HepG2 (cell line): ENCODE measurements around the gene ABCC1. TPM values are rescaled to one million over a fixed set of nuclear protein-coding genes. Genes with fewer than 3 reads are reported as not detected.

Experiments
- CREB1 ChIP-seq, 2 experiments: fragments of 450-650 bp in 1 of 2; IDR thresholded peaks; 2 replicates each; pipeline ENCODE4 v1.6.1; 2016 to 2017; ENCODE audit warnings: control low read depth in 1 of 2, mild to moderate bottlenecking in 1 of 2, missing compliant biosample characterization in 1 of 2, missing genetic modification characterization in 1 of 2
- ERF ChIP-seq: IDR thresholded peaks from 2 replicates; pipeline ENCODE4 v1.6.1; 2018; ENCODE audit warnings: missing biosample characterization, missing genetic modification reagents
- FOSL2 ChIP-seq: sonication (generic); formaldehyde crosslinking; IDR thresholded peaks from 2 replicates; pipeline ENCODE4 v1.4.0; 2020; ENCODE audit warnings: missing genetic modification reagents
- GTF3A ChIP-seq: sonication (generic); formaldehyde crosslinking; conservative IDR thresholded peaks from 2 replicates; pipeline ENCODE4 v1.4.0; 2020; ENCODE audit warnings: mild to moderate bottlenecking, missing genetic modification reagents
- HOXD1 ChIP-seq: sonication (generic); formaldehyde crosslinking; IDR thresholded peaks from 2 replicates; pipeline ENCODE4 v1.5.0; 2020; ENCODE audit warnings: missing genetic modification reagents
- IRX3 ChIP-seq: sonication (generic); formaldehyde crosslinking; IDR thresholded peaks from 2 replicates; pipeline ENCODE4 v1.8.1; 2023; ENCODE audit warnings: mild to moderate bottlenecking, low read depth, missing genetic modification reagents, borderline replicate concordance
- JDP2 ChIP-seq: sonication (generic); formaldehyde crosslinking; IDR thresholded peaks from 2 replicates; pipeline ENCODE4 v1.8.1; 2022; ENCODE audit warnings: missing genetic modification reagents, borderline replicate concordance
- KDM5B ChIP-seq: sonication (generic); formaldehyde crosslinking; IDR thresholded peaks from 2 replicates; pipeline ENCODE4 v1.4.0; 2020; ENCODE audit warnings: missing genetic modification reagents, mild to moderate bottlenecking, borderline replicate concordance
- MZF1 ChIP-seq: sonication (generic); formaldehyde crosslinking; IDR thresholded peaks from 2 replicates; pipeline ENCODE4 v1.8.1; 2023; ENCODE audit warnings: mild to moderate bottlenecking, missing genetic modification reagents, borderline replicate concordance
- RXRB ChIP-seq: IDR thresholded peaks from 2 replicates; pipeline ENCODE4 v1.6.1; 2016; ENCODE audit warnings: borderline replicate concordance, missing genetic modification reagents, missing compliant biosample characterization
- ZFP1 ChIP-seq: IDR thresholded peaks from 2 replicates; pipeline ENCODE4 v1.6.1; 2016
- ZFP36 ChIP-seq: fragments of 150-350 bp; IDR thresholded peaks from 2 replicates; pipeline ENCODE4 v1.6.1; 2018; ENCODE audit warnings: borderline replicate concordance, low read length, low read depth; ENCODE audit not compliant: partially characterized antibody
- ZNF329 ChIP-seq: sonication (generic); formaldehyde crosslinking; IDR thresholded peaks from 2 replicates; pipeline ENCODE4 v1.9.0; 2021; ENCODE audit warnings: low read depth, mild to moderate bottlenecking, missing genetic modification reagents
- ZNF333 ChIP-seq: sonication (generic); formaldehyde crosslinking; IDR thresholded peaks from 2 replicates; pipeline ENCODE4 v1.4.0; 2020; ENCODE audit warnings: mild to moderate bottlenecking, missing genetic modification reagents, borderline replicate concordance
- ZSCAN29 ChIP-seq: sonication (generic); formaldehyde crosslinking; conservative IDR thresholded peaks from 2 replicates; pipeline ENCODE4 v1.4.0; 2020; ENCODE audit warnings: mild to moderate bottlenecking, missing genetic modification reagents
- polyA plus RNA-seq, 8 experiments: library from polyadenylated mRNA; depleted of rRNA in 3 of 8; stranded (reverse) in 7 of 8; unstranded in 1 of 8; fragments of >200 nt; fragmentation: Illumina TruSeq in 4 of 8; extraction: Trizol in 4 of 8; gene quantifications; 2 replicates each; pipeline versions ENCODE4 v1.2.1 to v1.2.3, GENCODE V29; 2011 to 2016; ENCODE audit warnings: low read depth in 4 of 8, missing spikeins in 1 of 8, mixed read lengths in 1 of 8; ENCODE audit not compliant: insufficient read depth in 1 of 8
- total RNA-seq, 5 experiments: library from RNA; depleted of rRNA; stranded (reverse); fragments of >200 nt; fragmentation: Illumina TruSeq; extraction: Trizol; gene quantifications; 2 replicates each; pipeline ENCODE4 v1.2.3, GENCODE V29; 2016; ENCODE audit warnings: low read depth in 1 of 5
- TF ChIP-seq, protein P1 (sequence below): sonication (generic); formaldehyde crosslinking; IDR thresholded peaks from 2 replicates; pipeline ENCODE4 v1.4.0; 2020; ENCODE audit warnings: mild to moderate bottlenecking, missing genetic modification reagents
- TF ChIP-seq, protein P2 (sequence below): sonication (generic); formaldehyde crosslinking; IDR thresholded peaks from 2 replicates; pipeline ENCODE4 v1.5.1; 2020; ENCODE audit warnings: missing genetic modification reagents, mild to moderate bottlenecking, borderline replicate concordance
- TF ChIP-seq, protein P3 (sequence below): sonication (generic); formaldehyde crosslinking; IDR thresholded peaks from 2 replicates; pipeline ENCODE4 v1.5.0; 2020; ENCODE audit warnings: missing genetic modification reagents, mild to moderate bottlenecking, borderline replicate concordance
- TF ChIP-seq, protein P4 (sequence below): sonication (generic); formaldehyde crosslinking; IDR thresholded peaks from 2 replicates; pipeline ENCODE4 v1.8.1; 2023; ENCODE audit warnings: mild to moderate bottlenecking, missing genetic modification reagents, borderline replicate concordance
- TF ChIP-seq, protein P5 (sequence below): sonication (generic); formaldehyde crosslinking; IDR thresholded peaks from 2 replicates; pipeline ENCODE4 v1.5.1; 2020; ENCODE audit warnings: mild to moderate bottlenecking, missing genetic modification reagents, moderate library complexity

ABCC1 gene
- total and polyA plus RNA-seq, 2 of the 13 experiments (the other 11 are each of a cell fraction or from before 2014, with no cell fraction given), result 13.0 to 30.6 TPM

DNA sequence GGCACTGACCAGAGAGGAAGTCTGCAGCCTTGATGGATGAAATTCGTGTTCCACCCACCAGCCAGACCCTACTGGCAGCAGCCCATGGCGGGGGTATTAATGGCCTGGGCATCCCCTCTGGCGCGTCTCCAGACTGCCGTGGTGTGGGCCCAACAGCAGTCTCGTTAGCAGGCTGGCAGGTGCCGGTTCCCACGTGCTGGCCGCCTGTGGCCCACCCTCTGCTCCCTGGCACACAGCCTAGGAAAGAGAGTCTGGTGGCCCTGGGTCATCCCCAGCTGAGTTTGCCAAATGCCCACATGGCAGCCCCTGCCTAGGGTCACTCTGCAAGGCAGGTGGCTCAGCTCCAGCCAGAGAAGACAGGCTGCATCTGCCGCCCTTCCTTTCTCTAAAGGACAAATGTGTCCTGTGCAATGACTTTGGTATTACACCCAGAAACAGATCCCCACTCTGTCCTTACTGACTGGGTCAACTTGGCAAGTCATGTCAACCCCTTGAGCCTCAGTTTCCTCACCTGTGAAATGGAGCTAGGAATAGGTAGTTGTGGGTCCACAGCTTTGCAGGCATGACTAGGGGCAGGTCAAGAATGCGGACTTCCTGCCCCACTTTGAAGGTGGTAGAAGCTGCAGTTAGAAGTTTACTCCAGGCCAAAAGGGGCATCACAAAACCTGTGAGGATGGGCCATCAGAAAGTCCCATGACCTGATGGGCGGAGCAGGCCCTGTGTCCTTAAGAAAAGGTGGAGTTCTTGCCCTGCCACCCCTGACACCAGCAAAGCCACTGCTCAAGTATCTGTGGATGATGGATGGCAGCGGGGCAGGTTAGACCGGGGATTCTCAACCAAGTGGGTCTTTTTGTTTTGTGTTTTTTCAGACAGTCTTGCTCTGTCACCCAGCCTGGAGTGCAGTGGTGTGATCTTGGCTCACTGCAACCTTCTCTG, 197.2 kb downstream of the ABCC1 start (continued):
- TF ChIP-seq, protein P1, sequence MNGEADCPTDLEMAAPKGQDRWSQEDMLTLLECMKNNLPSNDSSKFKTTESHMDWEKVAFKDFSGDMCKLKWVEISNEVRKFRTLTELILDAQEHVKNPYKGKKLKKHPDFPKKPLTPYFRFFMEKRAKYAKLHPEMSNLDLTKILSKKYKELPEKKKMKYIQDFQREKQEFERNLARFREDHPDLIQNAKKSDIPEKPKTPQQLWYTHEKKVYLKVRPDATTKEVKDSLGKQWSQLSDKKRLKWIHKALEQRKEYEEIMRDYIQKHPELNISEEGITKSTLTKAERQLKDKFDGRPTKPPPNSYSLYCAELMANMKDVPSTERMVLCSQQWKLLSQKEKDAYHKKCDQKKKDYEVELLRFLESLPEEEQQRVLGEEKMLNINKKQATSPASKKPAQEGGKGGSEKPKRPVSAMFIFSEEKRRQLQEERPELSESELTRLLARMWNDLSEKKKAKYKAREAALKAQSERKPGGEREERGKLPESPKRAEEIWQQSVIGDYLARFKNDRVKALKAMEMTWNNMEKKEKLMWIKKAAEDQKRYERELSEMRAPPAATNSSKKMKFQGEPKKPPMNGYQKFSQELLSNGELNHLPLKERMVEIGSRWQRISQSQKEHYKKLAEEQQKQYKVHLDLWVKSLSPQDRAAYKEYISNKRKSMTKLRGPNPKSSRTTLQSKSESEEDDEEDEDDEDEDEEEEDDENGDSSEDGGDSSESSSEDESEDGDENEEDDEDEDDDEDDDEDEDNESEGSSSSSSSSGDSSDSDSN, result 0 out of 2 replicates have a peak, but pooled peaks have one; percentile 4
- TF ChIP-seq HOXD1 (CRISPR knock-in tag), result 0 out of 2 replicates have a peak, but pooled peaks have one; percentile 9
- no peak for TF ChIP-seq GTF3A (CRISPR knock-in tag)
- TF ChIP-seq, protein P2, sequence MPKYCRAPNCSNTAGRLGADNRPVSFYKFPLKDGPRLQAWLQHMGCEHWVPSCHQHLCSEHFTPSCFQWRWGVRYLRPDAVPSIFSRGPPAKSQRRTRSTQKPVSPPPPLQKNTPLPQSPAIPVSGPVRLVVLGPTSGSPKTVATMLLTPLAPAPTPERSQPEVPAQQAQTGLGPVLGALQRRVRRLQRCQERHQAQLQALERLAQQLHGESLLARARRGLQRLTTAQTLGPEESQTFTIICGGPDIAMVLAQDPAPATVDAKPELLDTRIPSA (CRISPR knock-in tag), result 0 out of 2 replicates have a peak, but pooled peaks have one; percentile 45
- no peak for TF ChIP-seq RXRB (CRISPR knock-in tag)
- TF ChIP-seq ZSCAN29 (CRISPR knock-in tag), result 0 out of 2 replicates have a peak, but pooled peaks have one; percentile 6
- no peak for TF ChIP-seq MZF1 (CRISPR knock-in tag)
- TF ChIP-seq, protein P3, sequence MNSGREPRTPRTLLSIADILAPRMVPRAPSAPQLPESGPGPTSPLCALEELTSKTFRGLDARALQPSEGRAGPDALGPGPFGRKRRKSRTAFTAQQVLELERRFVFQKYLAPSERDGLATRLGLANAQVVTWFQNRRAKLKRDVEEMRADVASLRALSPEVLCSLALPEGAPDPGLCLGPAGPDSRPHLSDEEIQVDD (CRISPR knock-in tag), result no peak
- no peak for TF ChIP-seq JDP2
- 0 out of 2 replicates have a peak, but pooled peaks have one; percentile 60 for TF ChIP-seq ZNF333 (CRISPR knock-in tag)
- TF ChIP-seq IRX3 (CRISPR knock-in tag), result peak; percentile 75; the same call in 1 of the 2 replicates
- TF ChIP-seq, protein P4, sequence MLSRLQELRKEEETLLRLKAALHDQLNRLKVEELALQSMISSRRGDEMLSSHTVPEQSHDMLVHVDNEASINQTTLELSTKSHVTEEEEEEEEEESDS (CRISPR knock-in tag), result no peak
- no peak for TF ChIP-seq KDM5B (CRISPR knock-in tag)
- TF ChIP-seq, protein P5, sequence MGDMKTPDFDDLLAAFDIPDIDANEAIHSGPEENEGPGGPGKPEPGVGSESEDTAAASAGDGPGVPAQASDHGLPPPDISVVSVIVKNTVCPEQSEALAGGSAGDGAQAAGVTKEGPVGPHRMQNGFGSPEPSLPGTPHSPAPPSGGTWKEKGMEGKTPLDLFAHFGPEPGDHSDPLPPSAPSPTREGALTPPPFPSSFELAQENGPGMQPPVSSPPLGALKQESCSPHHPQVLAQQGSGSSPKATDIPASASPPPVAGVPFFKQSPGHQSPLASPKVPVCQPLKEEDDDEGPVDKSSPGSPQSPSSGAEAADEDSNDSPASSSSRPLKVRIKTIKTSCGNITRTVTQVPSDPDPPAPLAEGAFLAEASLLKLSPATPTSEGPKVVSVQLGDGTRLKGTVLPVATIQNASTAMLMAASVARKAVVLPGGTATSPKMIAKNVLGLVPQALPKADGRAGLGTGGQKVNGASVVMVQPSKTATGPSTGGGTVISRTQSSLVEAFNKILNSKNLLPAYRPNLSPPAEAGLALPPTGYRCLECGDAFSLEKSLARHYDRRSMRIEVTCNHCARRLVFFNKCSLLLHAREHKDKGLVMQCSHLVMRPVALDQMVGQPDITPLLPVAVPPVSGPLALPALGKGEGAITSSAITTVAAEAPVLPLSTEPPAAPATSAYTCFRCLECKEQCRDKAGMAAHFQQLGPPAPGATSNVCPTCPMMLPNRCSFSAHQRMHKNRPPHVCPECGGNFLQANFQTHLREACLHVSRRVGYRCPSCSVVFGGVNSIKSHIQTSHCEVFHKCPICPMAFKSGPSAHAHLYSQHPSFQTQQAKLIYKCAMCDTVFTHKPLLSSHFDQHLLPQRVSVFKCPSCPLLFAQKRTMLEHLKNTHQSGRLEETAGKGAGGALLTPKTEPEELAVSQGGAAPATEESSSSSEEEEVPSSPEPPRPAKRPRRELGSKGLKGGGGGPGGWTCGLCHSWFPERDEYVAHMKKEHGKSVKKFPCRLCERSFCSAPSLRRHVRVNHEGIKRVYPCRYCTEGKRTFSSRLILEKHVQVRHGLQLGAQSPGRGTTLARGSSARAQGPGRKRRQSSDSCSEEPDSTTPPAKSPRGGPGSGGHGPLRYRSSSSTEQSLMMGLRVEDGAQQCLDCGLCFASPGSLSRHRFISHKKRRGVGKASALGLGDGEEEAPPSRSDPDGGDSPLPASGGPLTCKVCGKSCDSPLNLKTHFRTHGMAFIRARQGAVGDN (CRISPR knock-in tag), result peak; percentile 16
- no peak for TF ChIP-seq CREB1 (IDR thresholded peaks at IDR 0.05)
- TF ChIP-seq CREB1 (CRISPR knock-in tag; IDR thresholded peaks at IDR 0.05), result no peak
- TF ChIP-seq ZFP1, result no peak
- TF ChIP-seq ERF (CRISPR knock-in tag), result 0 out of 2 replicates have a peak, but pooled peaks have one; percentile 6
- peak; percentile 61; the same call in 1 of the 2 replicates for TF ChIP-seq ZNF329
- TF ChIP-seq FOSL2 (CRISPR knock-in tag), result no peak
- no peak for TF ChIP-seq ZFP36
